Dendritic cell treated with granulocyte-macrophage colony-stimulating factor and Interleukin-4, amounts not matched to agents 40 ng/mL and 50 ng/mL, for 4 days (primary cell): ENCODE data around the gene TTC3.

Source experiments
- H3K27ac Mint-ChIP-seq: one replicate; pipeline ENCODE4 v1.8.0; 2022; ENCODE audit warnings: mild to moderate bottlenecking, mixed read lengths
- H3K27me3 Mint-ChIP-seq: one replicate; pipeline ENCODE4 v1.8.0; 2022; ENCODE audit warnings: mild to moderate bottlenecking, mixed read lengths
- H3K36me3 Mint-ChIP-seq: one replicate; pipeline ENCODE4 v1.8.0; 2022; ENCODE audit warnings: low read depth, mixed read lengths
- H3K4me1 Mint-ChIP-seq: one replicate; pipeline ENCODE4 v1.8.0; 2022; ENCODE audit warnings: low read depth, mixed read lengths
- H3K4me3 Mint-ChIP-seq: one replicate; pipeline ENCODE4 v1.8.0; 2022; ENCODE audit warnings: mild to moderate bottlenecking, moderate library complexity, mixed read lengths
- H3K9me3 Mint-ChIP-seq: one replicate; pipeline ENCODE4 v1.8.0; 2022; ENCODE audit warnings: mixed read lengths
- intact Hi-C: fragments of 100-400 bp; cut with micrococcal nuclease; formaldehyde crosslinking; loops from one replicate; pipeline ENCODE4 v1.15.0; 2022

Gene TTC3

DNA sequence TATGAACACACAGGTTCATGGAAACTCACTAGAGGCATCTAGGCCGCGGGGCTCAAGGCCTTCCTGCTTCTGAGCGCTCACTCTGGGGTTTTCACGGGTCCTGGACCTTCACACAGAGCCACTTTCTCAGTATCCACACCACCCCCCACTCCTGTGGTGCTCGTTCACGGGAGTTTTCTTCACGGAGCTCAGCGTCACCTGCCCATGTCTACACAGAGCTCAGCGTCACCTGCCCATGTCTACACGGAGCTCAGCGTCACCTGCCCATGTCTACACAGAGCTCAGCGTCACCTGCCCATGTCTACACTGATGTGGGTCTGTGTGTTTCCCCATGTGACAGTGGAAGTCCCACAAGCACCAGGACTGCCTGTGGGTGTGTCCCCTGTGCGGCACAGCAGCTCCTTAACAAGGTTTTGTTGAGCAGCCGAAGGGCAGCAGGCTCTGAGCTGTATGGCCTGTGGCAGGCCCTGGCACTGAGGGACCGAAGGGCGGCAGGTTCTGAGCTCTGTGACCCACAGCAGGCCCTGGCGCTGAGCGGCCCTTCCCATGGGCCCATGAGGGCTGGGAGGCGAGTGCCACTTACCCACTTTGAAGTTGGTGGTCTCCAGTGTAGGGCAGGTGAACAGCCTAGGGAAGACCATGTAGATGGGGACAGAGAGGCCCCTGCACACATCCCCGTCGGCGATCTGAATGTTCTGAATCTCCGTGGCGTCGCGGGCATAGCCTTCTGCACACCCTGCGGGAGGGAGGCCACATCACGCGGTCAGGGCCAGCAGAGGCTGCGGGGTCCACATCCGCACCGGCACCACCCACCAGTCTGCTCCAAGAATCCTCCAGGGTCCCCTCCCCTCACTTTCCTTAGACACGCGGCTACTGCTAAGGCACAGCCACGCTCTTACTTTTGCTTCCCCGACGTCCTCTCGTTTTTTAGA is 154.3 kb downstream of the TTC3 start:
- no peaks in the 10 kb centered on the region for H3K27me3 Mint-ChIP-seq
- intact Hi-C loops = no loop called here
- no peaks in the 10 kb centered on the region for H3K9me3 Mint-ChIP-seq
- H3K4me1 Mint-ChIP-seq = no peaks in the 10 kb centered on the region
- peaks cover 98% of the 10 kb centered on the region for H3K36me3 Mint-ChIP-seq
- H3K27ac Mint-ChIP-seq = no peak overlapping the region
- H3K4me3 Mint-ChIP-seq = no peak overlapping the region

DNA sequence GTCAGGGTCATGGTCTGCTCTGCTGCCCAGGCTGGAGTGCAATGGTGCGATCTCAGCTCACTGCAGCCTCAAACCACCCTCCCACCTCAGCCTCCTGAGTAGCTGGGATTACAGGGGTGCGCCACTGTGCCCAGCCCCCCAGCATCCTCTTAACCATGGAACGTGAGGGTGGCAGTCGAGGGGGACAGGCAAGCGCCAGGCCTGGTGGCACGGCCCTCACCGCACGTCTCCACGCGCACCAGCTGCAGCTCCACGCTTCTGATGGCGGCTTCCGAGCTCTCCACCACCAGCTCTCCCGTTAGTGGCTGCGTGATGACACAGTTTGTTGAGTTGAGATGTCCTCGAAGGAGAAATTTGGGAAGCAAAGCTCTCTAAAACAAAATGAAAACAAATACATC is 154.9 kb downstream of the TTC3 start:
- Mint-ChIP-seq H3K9me3 (no peaks in the 10 kb centered on the region), H3K27ac (no peak overlapping the region), H3K4me3 (no peak overlapping the region), H3K36me3 (peaks cover 100% of the 10 kb centered on the region), H3K27me3 (no peaks in the 10 kb centered on the region), H3K4me1 (no peaks in the 10 kb centered on the region)
- intact Hi-C loops = no loop called here

DNA sequence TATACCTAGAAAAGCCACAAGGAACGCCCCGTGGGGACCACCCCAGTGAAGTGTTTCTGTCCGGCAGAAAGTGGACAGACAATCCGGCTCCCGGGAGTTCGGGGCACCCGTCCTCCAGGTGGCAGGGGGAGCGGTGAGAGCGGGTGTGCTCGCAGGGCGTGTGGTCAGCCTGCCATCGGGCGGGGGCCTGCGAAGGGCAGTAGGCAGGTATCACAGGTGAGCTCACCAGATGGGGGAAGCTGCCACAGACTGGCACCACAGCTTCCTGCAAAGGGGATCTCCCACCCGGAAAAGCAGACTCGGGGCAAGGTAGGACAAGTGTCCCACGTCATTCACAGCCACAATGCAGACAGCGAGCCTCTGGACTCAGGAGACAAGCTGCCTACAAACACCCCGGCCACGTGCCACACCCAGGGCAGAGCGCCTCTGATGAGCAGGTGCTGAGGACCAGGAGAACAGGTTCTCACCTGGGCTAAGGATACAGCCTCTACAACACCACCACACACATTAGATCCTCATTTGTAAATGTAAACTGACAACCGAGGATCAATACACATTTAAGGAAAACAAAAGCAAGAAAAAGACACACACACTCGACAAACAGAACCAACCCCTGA is 157.7 kb downstream of the TTC3 start:
- peaks cover 99% of the 10 kb centered on the region for H3K36me3 Mint-ChIP-seq
- no peak overlapping the region for H3K4me3 Mint-ChIP-seq
- no peaks in the 10 kb centered on the region for H3K27me3 Mint-ChIP-seq
- intact Hi-C loops = no loop called here
- no peak overlapping the region for H3K27ac Mint-ChIP-seq
- no peaks in the 10 kb centered on the region for H3K9me3 Mint-ChIP-seq
- H3K4me1 Mint-ChIP-seq = no peaks in the 10 kb centered on the region

DNA sequence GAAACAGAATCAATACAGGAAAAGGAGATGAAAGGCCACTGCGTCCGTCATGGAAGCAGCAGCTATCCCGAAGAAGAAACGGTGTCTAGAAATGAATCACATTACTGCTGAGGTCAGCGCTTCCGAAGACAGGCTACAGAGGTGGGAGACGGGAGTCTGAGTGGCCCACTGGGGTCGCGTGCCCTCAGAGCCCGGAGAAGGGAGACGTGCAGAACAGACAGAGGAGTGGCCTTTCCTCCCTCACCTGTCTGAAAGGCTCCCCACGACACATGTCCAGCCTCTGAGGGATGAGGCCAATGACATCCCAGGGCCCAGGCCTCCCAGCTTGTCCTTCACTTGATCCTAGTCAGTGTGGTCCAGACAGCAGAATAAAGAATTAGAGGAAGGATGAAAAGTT is 158.2 kb downstream of the TTC3 start:
- no peaks in the 10 kb centered on the region for H3K27me3 Mint-ChIP-seq
- intact Hi-C loops = no loop called here
- no peak overlapping the region for H3K27ac Mint-ChIP-seq
- H3K4me1 Mint-ChIP-seq = no peaks in the 10 kb centered on the region
- peaks cover 99% of the 10 kb centered on the region for H3K36me3 Mint-ChIP-seq
- no peaks in the 10 kb centered on the region for H3K9me3 Mint-ChIP-seq
- no peak overlapping the region for H3K4me3 Mint-ChIP-seq

DNA sequence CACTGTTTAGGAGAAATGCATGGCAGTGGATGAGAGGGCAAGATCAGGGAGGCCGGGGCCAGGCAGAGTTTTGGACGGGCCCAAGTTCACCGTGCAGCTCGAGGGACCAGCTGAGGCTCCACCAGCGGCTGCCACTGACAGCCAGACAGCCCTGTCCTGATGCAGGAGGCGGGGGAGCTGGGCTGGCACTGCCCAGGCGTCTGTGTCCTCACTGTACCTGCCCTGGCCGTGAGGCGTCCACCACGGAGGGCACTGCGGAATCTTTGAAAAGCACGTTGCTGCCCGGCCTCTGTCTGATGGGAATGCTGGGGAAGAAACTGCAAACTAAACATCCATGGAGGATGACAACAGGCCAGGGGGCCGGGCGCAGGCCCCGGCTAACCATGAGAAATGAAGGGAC is 158.6 kb downstream of the TTC3 start:
- no peak overlapping the region for H3K4me3 Mint-ChIP-seq
- no peaks in the 10 kb centered on the region for H3K27me3 Mint-ChIP-seq
- H3K4me1 Mint-ChIP-seq = no peaks in the 10 kb centered on the region
- H3K9me3 Mint-ChIP-seq = no peaks in the 10 kb centered on the region
- H3K36me3 Mint-ChIP-seq = peaks cover 99% of the 10 kb centered on the region
- no peak overlapping the region for H3K27ac Mint-ChIP-seq
- intact Hi-C loops = no loop called here

DNA sequence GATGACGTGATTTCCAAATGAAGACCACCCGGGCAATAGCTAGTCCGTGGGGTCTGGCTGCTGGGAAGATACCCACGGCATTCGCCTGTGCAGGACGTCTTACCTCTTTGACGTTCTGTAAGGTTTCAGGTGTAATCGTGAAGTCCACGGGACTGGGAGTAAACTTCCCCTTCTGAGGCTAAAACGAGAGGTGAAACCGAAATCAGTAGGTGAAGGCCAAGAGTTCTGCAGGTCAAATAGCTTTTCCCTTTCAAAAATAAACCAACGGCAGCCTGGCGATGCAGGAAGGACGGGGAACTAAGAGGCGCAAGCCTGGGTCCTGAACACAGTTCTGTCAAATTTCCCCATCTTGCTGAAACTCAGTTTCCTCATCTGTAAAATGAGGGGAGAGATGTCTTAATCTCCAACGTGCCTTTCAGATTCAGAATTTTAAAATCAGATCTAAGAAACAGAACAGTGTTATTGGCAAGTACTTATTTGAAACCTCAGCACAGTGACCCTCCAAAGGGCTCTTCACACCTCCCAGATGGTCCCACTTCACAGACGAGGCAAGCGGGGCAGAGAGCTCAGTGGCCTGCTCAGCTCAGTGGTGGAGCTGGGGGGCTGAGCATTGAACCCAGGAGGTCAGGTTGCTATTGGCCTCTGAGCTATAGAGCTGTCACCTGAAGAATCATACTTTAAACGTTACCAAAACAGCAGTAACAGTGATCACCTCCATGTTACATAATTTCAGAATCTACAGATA is 159.4 kb downstream of the TTC3 start:
- Mint-ChIP-seq H3K27me3 (no peaks in the 10 kb centered on the region), H3K4me3 (no peak overlapping the region), H3K27ac (no peak overlapping the region), H3K4me1 (no peaks in the 10 kb centered on the region), H3K9me3 (no peaks in the 10 kb centered on the region), H3K36me3 (peaks cover 99% of the 10 kb centered on the region)
- intact Hi-C loops = no loop called here

DNA sequence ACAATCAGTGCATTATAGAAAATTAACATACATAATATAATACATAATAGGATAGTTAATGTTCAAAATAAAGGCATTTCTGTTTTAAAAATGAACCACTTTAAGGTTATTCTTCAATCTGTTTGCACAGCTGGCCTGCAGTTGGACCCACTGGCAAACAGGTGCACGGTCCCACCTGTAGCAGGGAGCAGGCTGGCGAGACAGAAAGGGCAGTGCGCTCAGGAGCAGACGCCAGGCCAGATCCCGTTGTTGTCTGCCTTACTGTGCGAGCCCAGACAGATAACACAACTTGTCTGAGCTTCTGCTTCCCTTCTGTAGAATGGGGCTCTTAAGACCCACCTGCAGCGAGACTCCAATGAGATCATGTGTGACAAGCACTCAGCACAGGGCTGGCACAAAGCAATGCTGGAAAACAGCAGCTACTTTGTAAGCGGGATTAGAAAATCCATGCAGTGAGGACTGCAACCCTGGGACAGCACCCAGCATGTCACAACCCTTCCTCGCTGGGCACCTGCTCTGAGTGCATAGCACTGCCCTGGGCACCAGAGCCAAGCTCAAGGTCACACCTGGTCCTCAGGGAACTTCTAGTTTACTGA is 160.6 kb downstream of the TTC3 start:
- intact Hi-C loops = no loop called here
- Mint-ChIP-seq H3K4me1 (no peaks in the 10 kb centered on the region), H3K9me3 (no peaks in the 10 kb centered on the region), H3K36me3 (peaks cover 99% of the 10 kb centered on the region), H3K4me3 (no peak overlapping the region), H3K27ac (no peak overlapping the region), H3K27me3 (no peaks in the 10 kb centered on the region)

DNA sequence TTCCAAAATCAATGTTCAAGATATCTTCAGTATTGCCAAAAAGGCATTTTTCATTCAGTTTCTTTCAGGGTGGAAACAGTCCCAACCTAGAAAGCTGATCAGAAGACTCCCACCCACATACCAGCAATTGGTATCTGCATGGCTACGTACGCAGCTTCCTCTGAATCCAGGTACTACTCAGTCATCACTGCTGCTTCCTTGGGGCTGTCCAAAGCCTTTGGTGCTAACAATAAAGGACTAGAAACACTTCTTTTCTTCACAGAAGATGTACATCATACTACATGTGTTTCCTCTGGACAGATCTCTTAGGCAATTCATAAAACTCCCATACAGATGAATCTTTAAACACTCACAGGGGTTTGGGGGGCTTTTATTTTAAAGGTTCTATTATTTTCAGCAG is 164.3 kb downstream of the TTC3 start:
- H3K27me3 Mint-ChIP-seq = no peaks in the 10 kb centered on the region
- H3K36me3 Mint-ChIP-seq = peaks cover 90% of the 10 kb centered on the region
- H3K4me3 Mint-ChIP-seq = no peak overlapping the region
- peaks cover 5% of the 10 kb centered on the region for H3K4me1 Mint-ChIP-seq
- H3K9me3 Mint-ChIP-seq = no peaks in the 10 kb centered on the region
- intact Hi-C loops = no loop called here
- no peak overlapping the region for H3K27ac Mint-ChIP-seq

DNA sequence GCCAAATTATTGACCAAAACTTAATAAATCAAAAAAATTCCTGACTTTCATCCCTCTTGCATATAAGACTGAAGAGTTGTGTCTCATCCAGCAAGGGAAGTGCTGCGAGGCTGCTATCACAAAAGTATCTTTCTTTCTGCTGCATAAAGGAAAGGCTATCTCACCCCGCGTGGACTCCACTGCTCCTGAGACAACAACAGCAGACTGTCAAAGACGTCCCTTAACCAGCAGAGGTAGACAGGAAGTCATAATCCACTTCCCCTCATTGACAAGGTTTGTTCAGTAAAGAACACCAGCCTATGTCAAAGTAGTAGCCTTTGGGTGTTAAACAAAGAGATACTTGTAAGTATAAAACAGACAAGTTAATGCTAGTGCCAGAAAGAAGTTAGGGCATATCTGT is 164.7 kb downstream of the TTC3 start:
- no peak overlapping the region for H3K27ac Mint-ChIP-seq
- no peaks in the 10 kb centered on the region for H3K27me3 Mint-ChIP-seq
- H3K36me3 Mint-ChIP-seq = peaks cover 86% of the 10 kb centered on the region
- no peak overlapping the region for H3K4me3 Mint-ChIP-seq
- H3K4me1 Mint-ChIP-seq = peaks cover 5% of the 10 kb centered on the region
- H3K9me3 Mint-ChIP-seq = no peaks in the 10 kb centered on the region
- intact Hi-C loops = no loop called here

DNA sequence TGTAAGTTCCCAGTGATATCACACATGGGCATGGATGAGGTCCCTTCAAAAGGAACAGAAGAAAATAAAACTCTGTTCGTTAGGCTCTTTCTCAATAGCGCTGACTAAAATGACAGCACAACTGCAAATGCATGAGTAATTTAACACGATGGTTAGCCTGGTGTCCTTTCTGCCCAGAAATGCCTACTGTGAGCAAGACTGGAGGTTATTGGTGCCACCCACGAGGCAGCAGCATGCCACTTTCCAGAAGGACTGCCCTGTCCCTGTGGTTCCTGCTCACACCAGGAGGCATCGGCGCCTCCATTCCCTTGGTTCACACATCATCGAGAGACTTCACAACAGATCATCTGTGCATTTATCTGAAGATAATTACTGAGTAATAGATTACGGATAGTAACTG is 167.9 kb downstream of the TTC3 start:
- intact Hi-C loops = no loop called here
- Mint-ChIP-seq H3K27ac (no peak overlapping the region), H3K36me3 (peaks cover 77% of the 10 kb centered on the region), H3K4me3 (no peak overlapping the region), H3K27me3 (no peaks in the 10 kb centered on the region), H3K4me1 (peaks cover 33% of the 10 kb centered on the region), H3K9me3 (no peaks in the 10 kb centered on the region)

DNA sequence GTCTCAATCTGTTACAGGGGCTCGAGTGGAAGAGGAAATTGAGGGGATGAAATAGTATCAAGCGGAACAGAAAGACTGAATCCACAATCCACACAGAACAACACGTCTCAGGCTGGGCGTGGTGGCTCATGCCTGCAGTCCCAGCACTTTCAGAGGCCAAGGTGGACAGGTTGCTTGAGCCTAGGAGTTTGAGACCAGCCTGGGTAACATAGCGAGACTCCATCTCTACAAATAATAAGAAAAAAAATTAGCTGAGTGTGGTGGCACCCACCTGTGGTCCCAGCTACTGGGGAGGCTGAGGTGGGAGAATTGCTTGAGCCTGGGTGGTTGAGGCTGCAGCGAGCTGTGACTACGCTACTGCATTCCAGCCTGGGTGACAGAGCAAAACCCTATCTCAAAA is 168.4 kb downstream of the TTC3 start:
- Mint-ChIP-seq H3K27ac (no peak overlapping the region), H3K36me3 (peaks cover 77% of the 10 kb centered on the region), H3K4me1 (peaks cover 38% of the 10 kb centered on the region), H3K4me3 (no peak overlapping the region), H3K27me3 (no peaks in the 10 kb centered on the region), H3K9me3 (no peaks in the 10 kb centered on the region)
- intact Hi-C loops = no loop called here

DNA sequence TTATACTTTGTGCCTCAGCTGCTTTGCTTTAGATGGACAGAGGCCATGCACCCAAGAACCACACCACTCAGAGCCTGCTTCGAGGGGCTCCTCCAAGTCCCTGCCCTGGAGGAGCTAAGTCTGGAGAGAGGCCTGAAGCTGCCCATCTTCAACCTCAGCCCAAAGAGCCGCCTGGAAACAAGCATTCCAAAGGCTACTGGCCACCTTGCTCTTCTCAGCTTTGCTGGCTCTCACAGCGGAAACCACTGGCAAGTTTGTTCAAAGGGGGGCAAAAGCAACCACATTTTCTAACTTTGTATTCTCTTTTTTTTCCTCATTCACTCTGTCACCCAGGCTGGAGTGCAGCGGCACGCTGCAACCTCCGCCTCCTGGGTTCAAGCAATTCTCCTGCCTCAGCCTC is 170.9 kb downstream of the TTC3 start:
- intact Hi-C loops = no loop called here
- Mint-ChIP-seq H3K27ac (no peak overlapping the region), H3K27me3 (no peaks in the 10 kb centered on the region), H3K9me3 (no peaks in the 10 kb centered on the region), H3K4me3 (no peak overlapping the region), H3K36me3 (peaks cover 62% of the 10 kb centered on the region), H3K4me1 (peaks cover 58% of the 10 kb centered on the region)

DNA sequence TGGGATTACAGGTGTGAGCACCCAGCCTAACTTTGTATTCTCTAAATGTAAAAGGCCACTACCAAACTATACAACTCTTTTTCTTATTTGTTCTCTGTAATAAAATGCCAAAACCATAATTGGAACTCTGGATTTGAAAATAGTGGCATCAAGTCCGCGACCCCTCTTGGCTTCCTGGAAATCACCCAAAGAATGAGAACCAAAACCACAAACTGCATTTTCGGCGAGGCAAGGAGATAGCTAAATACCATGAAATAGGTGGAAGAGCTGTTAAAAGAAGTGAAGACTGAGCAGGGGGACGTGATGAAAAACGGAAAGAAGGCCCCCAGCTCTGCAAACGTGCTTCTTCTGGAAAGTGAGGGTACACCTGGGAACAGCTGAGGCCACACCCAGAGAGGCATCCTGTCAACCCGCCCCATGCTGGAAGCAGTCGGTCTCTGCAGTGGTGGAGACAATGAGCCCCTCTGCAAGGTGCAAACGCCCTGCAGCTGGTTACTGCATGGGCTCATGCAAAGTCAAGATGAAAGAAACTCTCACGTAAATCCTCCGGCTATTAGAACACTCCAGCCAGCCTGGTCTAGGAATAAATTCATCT is 171.5 kb downstream of the TTC3 start:
- Mint-ChIP-seq H3K4me1 (peaks cover 65% of the 10 kb centered on the region), H3K36me3 (peaks cover 56% of the 10 kb centered on the region), H3K4me3 (no peak overlapping the region), H3K27me3 (no peaks in the 10 kb centered on the region), H3K9me3 (no peaks in the 10 kb centered on the region), H3K27ac (no peak overlapping the region)
- intact Hi-C loops = no loop called here

DNA sequence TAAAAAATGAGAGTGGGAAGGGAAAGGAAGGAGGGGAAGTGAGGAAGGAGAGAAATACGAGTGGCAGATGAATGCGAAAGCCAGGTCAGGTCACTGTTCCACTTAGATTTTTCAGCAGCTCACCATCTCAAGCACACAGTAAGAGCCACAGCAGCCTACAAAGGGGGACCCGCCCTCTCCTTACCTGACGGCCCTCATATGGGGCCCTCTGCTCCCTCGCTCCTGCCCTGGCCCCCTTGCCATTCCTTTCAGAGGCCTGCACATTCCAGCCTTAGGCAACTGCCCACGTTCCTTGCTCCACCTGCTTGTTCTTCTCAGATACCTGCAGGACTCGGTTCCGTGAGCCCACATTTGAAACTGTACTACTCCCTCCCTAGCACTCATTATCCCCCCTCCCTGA is 172.1 kb downstream of the TTC3 start:
- Mint-ChIP-seq H3K27me3 (no peaks in the 10 kb centered on the region), H3K4me1 (peaks cover 68% of the 10 kb centered on the region), H3K9me3 (no peaks in the 10 kb centered on the region), H3K36me3 (peaks cover 54% of the 10 kb centered on the region), H3K27ac (no peak overlapping the region), H3K4me3 (no peak overlapping the region)
- intact Hi-C loops = no loop called here
